GM18520 (cell line): ENCODE measurements around the gene MCHR2.
"Not testable (repeated sequence)": the region's sequence is repeated elsewhere in the genome, so short reads cannot be mapped to it uniquely, and the experiment has no call there.

Experiments used
- ATAC-seq: cut with Tn5 transposase; IDR thresholded peaks from one replicate; pipeline ENCODE4 v1.9.1; 2021; ENCODE audit not compliant: unreplicated experiment

The MCHR2 gene

GRCh38 chr6:99993533-99994251 lies at the start of gene MCHR2:
TSS of gene MCHR2 (minus strand) at chr6:99994223. CDS start at chr6:99956147, 38,076 bp downstream.
- ATAC-seq = no peak

- not testable (repeated sequence) for ATAC-seq
Observed at GRCh38 chr6:100038546-100038945, 44.5 kb upstream of the MCHR2 start.

GRCh38 chr6:100035873-100036653 lies 42.0 kb upstream of the MCHR2 start:
- ATAC-seq = peak; percentile 60

GRCh38 chr6:100023798-100024197 lies 29.8 kb upstream of the MCHR2 start:
- no peak for ATAC-seq

GRCh38 chr6:100022847-100023246 lies 28.8 kb upstream of the MCHR2 start:
- no peak for ATAC-seq

GRCh38 chr6:100008857-100009256 lies 14.8 kb upstream of the MCHR2 start:
- ATAC-seq = no peak

- ATAC-seq = peak; percentile 93
Observed at GRCh38 chr6:100001915-100002388, 7.9 kb upstream of the MCHR2 start.

GRCh38 chr6:99997141-99997540 lies 3.1 kb upstream of the MCHR2 start:
- no peak for ATAC-seq

- no peak for ATAC-seq
Observed at GRCh38 chr6:99995916-99996315, 1.9 kb upstream of the MCHR2 start.

GRCh38 chr6:99993146-99993532 lies 884 bp downstream of the MCHR2 start:
- ATAC-seq = no peak

GRCh38 chr6:99991955-99992354 lies 2.1 kb downstream of the MCHR2 start:
- no peak for ATAC-seq

- no peak for ATAC-seq
Observed at GRCh38 chr6:99980741-99981140, 13.3 kb downstream of the MCHR2 start.

GRCh38 chr6:99979953-99980352 lies 14.1 kb downstream of the MCHR2 start:
- ATAC-seq = no peak

- ATAC-seq = no peak
Observed at GRCh38 chr6:99967052-99967451, 27.0 kb downstream of the MCHR2 start.

GRCh38 chr6:99960027-99960426 lies 34.0 kb downstream of the MCHR2 start:
- no peak for ATAC-seq

GRCh38 chr6:99951016-99951805 lies 42.8 kb downstream of the MCHR2 start:
- no peak for ATAC-seq

GRCh38 chr6:99946005-99946404 lies 48.0 kb downstream of the MCHR2 start:
- no peak for ATAC-seq

GRCh38 chr6:99943846-99944245 lies 50.2 kb downstream of the MCHR2 start:
- ATAC-seq = no peak

GRCh38 chr6:99940582-99940981 lies 53.4 kb downstream of the MCHR2 start:
- no peak for ATAC-seq

- ATAC-seq = no peak
Observed at GRCh38 chr6:99933129-99933528, 60.9 kb downstream of the MCHR2 start.

GRCh38 chr6:99912657-99913056 lies 81.4 kb downstream of the MCHR2 start:
- no peak for ATAC-seq
